ENCODE results near the gene XAGE5.
"Not testable (repeated sequence)": the region's sequence is repeated elsewhere in the genome, so short reads cannot be mapped to it uniquely, and the experiment has no call there.

XAGE5 gene, protein sequence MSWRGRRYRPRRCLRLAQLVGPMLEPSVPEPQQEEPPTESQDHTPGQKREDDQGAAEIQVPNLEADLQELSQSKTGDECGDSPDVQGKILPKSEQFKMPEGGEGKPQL
- 0 reads per million in 3 donors for total RNA-seq

DNA sequence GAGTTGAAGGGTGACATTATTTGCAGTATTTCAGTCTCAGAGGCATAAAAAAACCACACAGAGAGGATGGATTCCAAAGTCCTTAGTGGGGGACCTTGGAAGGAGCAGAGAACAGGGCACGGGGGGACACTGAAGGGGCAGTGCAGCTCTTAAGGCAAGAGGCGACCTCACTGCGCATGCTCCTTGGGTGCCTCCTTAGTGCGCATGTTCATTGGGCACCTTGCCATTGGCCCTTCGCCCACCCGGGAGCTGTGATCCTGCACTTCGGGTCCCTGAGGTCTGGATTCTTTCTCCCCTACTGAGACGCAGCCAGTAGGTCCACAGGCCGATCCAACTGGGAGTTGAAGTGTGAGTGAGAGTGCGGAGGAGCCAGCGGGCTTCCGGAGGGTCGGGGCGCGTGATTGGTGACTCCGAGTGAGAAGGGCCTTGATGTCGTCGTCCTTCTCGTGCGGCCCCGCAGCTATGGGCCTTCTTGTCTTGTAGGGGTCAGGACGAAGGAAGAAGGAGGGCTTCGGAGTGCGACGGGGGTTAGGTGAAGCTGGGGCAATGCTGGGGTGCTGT, at the start of gene XAGE5:
TSS of gene XAGE5 (plus strand) at position 223 of the 561 bp plus-strand sequence. CDS start 1,280 bp downstream, outside the sequence.
- Histone ChIP-seq H3K9me3 (ENCODE audit: control insufficient read depth, low read length) (no peaks in the 10 kb centered on the region), H3K27me3 (replicated peaks; ENCODE audit: control insufficient read depth, insufficient read depth, low read length, poor library complexity, severe bottlenecking) (no peaks in the 10 kb centered on the region), H3K27ac (ENCODE audit: insufficient read depth, low read length, poor library complexity, severe bottlenecking) (no peak within 1 kb of the TSS), H3K4me1 (ENCODE audit: control insufficient read depth, insufficient read depth, low read length, poor library complexity, severe bottlenecking) (no peaks in the 10 kb centered on the region), H3K36me3 (ENCODE audit: control insufficient read depth, insufficient read depth, low read length) (no peaks in the 10 kb centered on the region), H3K4me3 (ENCODE audit: insufficient read depth, low read depth, low read length, poor library complexity, severe bottlenecking) (no peak within 1 kb of the TSS)
- DNase-seq: no peak

DNA sequence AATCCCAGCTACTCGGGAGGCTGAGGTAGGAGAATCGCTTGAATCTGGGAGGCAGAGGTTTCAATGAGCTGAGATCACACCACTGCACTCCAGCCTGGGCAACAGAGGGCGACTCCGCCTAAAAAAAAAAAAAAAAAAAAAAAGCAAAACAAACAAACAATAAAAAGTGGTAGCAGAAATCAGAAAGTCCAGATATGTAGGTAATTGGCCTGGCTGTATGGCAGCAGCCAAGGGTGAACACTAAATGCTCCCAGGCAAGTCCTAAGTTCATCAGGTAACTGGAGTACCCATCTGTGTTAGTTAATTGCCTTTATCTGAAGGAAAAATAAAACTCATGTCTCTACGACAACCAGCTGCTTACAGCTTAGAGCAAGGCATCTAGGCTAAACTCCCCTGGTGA, 45.1 kb upstream of the XAGE5 start:
- H3K4me3 ChIP-seq (ENCODE audit: insufficient read depth, low read depth, low read length, poor library complexity, severe bottlenecking); H3K27ac ChIP-seq (ENCODE audit: insufficient read depth, low read length, poor library complexity, severe bottlenecking); H3K9me3 ChIP-seq (ENCODE audit: control insufficient read depth, low read length); H3K4me1 ChIP-seq (ENCODE audit: control insufficient read depth, insufficient read depth, low read length, poor library complexity, severe bottlenecking); DNase-seq; H3K27me3 ChIP-seq (replicated peaks; ENCODE audit: control insufficient read depth, insufficient read depth, low read length, poor library complexity, severe bottlenecking); H3K36me3 ChIP-seq (ENCODE audit: control insufficient read depth, insufficient read depth, low read length): not testable (repeated sequence)

DNA sequence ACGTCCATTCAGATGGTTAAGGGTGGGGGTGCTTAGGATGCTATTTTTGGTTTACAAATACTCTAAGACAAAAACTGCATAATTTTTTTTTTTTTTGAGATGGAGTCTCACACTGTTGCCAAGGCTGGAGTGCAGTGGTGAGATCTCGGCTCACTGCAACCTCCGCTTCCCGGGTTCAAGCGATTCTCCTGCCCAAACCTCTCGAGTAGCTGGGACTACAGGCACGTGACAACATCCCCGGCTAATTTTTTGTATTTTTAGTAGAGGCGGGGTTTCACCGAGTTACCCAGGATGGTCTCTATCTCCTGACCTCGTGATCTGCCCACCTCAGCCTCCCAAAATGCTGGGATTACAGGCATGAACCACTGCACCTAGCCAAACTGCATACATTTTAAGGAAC, 37.6 kb upstream of the XAGE5 start:
- H3K4me1 ChIP-seq (ENCODE audit: control insufficient read depth, insufficient read depth, low read length, poor library complexity, severe bottlenecking); DNase-seq; H3K4me3 ChIP-seq (ENCODE audit: insufficient read depth, low read depth, low read length, poor library complexity, severe bottlenecking); H3K36me3 ChIP-seq (ENCODE audit: control insufficient read depth, insufficient read depth, low read length); H3K27ac ChIP-seq (ENCODE audit: insufficient read depth, low read length, poor library complexity, severe bottlenecking); H3K9me3 ChIP-seq (ENCODE audit: control insufficient read depth, low read length); H3K27me3 ChIP-seq (replicated peaks; ENCODE audit: control insufficient read depth, insufficient read depth, low read length, poor library complexity, severe bottlenecking): not testable (repeated sequence)

DNA sequence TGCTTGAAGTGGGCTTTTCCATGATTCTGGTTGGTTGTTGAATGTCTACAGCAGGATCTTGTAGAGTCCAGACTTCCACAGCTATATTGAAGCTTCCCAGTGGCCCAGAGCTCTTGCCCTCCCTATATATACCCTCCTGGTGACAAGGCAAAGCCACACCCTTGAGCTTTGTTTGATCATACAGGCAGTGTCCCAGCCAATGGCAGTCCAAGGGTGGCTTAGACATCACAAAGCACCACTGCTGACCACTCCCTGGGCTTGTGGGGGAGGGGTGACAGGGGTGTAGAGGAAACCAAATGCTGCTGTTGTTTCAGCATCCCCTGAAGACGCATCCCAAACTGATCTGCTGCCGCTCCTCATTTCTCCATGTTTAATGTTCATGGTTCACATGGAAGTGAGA, 13.8 kb upstream of the XAGE5 start, which contains the start of gene SPANXN5:
TSS of gene SPANXN5 (minus strand) at position 101 of the 400 bp plus-strand sequence. CDS start at position 22, 79 bp downstream.
- H3K4me1 ChIP-seq (ENCODE audit: control insufficient read depth, insufficient read depth, low read length, poor library complexity, severe bottlenecking): not testable (repeated sequence)

DNA sequence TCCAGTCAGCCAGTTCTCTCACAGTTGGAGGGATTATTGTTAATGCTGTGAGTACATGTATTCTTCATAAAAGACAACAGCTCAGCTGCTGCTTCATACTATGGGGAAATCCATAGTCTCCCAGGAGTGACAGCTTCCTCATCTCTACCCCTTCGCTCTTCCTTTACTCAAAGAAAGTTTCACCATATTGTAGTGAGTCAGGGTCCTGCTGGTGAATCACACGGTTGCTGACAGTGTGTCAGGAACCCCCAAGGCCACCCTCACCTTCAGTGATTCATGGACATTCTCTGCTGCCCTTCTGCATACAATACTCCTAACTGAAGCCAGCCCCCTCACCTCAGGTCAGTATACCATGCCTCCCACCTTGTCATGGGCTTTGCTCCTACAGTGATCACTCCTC, 6.2 kb upstream of the XAGE5 start:
- not testable (repeated sequence) for H3K27me3 ChIP-seq (replicated peaks; ENCODE audit: control insufficient read depth, insufficient read depth, low read length, poor library complexity, severe bottlenecking); H3K27ac ChIP-seq (ENCODE audit: insufficient read depth, low read length, poor library complexity, severe bottlenecking); DNase-seq; H3K4me3 ChIP-seq (ENCODE audit: insufficient read depth, low read depth, low read length, poor library complexity, severe bottlenecking); H3K36me3 ChIP-seq (ENCODE audit: control insufficient read depth, insufficient read depth, low read length); H3K4me1 ChIP-seq (ENCODE audit: control insufficient read depth, insufficient read depth, low read length, poor library complexity, severe bottlenecking); H3K9me3 ChIP-seq (ENCODE audit: control insufficient read depth, low read length)

More for the DNA sequence above, 13.8 kb upstream of the XAGE5 start, which contains the start of gene SPANXN5:
- H3K4me3 ChIP-seq (ENCODE audit: insufficient read depth, low read depth, low read length, poor library complexity, severe bottlenecking); H3K9me3 ChIP-seq (ENCODE audit: control insufficient read depth, low read length); H3K36me3 ChIP-seq (ENCODE audit: control insufficient read depth, insufficient read depth, low read length); H3K27me3 ChIP-seq (replicated peaks; ENCODE audit: control insufficient read depth, insufficient read depth, low read length, poor library complexity, severe bottlenecking); DNase-seq; H3K27ac ChIP-seq (ENCODE audit: insufficient read depth, low read length, poor library complexity, severe bottlenecking): not testable (repeated sequence)

DNA sequence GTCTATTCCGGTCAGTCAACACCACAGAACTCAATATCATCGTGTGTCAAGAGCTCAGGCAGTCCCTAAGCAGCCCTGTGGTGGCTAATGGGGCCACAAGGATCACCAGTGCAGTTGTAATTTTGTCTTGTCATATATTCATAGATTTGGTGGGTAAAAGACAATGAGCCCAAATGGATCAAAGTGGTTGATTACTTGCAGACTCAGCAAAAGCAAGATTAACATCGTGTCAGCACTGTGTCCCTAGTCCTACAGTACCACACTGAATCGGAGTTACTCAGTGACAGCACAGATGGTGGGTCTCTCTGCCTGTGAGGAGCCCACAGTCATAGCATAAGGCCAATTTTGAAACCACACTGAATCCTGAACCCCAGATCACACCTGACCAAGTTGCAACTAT, 8.7 kb downstream of the XAGE5 start:
- DNase-seq: no peak
- Histone ChIP-seq H3K36me3 (ENCODE audit: control insufficient read depth, insufficient read depth, low read length) (no peaks in the 10 kb centered on the region), H3K27ac (ENCODE audit: insufficient read depth, low read length, poor library complexity, severe bottlenecking) (no peak overlapping the region), H3K27me3 (replicated peaks; ENCODE audit: control insufficient read depth, insufficient read depth, low read length, poor library complexity, severe bottlenecking) (no peaks in the 10 kb centered on the region), H3K9me3 (ENCODE audit: control insufficient read depth, low read length) (no peaks in the 10 kb centered on the region), H3K4me3 (ENCODE audit: insufficient read depth, low read depth, low read length, poor library complexity, severe bottlenecking) (no peak overlapping the region), H3K4me1 (ENCODE audit: control insufficient read depth, insufficient read depth, low read length, poor library complexity, severe bottlenecking) (no peaks in the 10 kb centered on the region)

DNA sequence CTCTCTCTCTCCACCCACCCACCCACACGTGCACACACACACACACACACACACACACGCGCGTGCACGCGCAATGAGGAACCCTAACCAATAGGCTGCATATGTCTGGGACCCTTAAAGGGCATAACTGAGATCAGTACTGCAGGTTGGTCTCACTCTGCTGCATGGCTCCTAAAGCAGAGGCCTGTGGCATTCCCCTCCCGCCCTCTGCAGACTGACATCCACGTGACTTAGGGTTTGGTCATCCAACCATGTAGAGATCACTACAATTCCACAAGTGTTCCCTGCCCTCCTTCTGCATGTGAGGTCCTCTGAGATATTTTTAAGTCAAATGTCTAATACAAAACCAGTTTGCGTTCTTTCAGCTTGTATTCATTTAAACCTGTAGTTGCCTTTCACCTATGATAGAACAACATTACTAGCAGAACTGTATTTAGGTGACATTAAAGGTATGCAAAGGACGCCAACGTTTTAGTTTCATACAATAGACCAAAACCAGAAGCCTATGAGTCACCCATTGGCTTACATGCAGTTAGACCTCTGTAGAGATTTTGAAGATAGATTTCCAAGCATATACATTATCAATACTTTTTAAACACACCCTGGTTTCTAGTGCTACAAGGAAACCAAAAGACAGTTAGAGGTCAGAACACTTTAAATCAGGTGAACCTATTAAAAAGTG, 10.1 kb downstream of the XAGE5 start:
- H3K36me3 ChIP-seq (ENCODE audit: control insufficient read depth, insufficient read depth, low read length): no peaks in the 10 kb centered on the region
- DNase-seq: no peak
- H3K27ac ChIP-seq (ENCODE audit: insufficient read depth, low read length, poor library complexity, severe bottlenecking): no peak overlapping the region
- no peaks in the 10 kb centered on the region for H3K4me1 ChIP-seq (ENCODE audit: control insufficient read depth, insufficient read depth, low read length, poor library complexity, severe bottlenecking)
- H3K4me3 ChIP-seq (ENCODE audit: insufficient read depth, low read depth, low read length, poor library complexity, severe bottlenecking): no peak overlapping the region
- H3K27me3 ChIP-seq (replicated peaks; ENCODE audit: control insufficient read depth, insufficient read depth, low read length, poor library complexity, severe bottlenecking): no peaks in the 10 kb centered on the region
- no peaks in the 10 kb centered on the region for H3K9me3 ChIP-seq (ENCODE audit: control insufficient read depth, low read length)

DNA sequence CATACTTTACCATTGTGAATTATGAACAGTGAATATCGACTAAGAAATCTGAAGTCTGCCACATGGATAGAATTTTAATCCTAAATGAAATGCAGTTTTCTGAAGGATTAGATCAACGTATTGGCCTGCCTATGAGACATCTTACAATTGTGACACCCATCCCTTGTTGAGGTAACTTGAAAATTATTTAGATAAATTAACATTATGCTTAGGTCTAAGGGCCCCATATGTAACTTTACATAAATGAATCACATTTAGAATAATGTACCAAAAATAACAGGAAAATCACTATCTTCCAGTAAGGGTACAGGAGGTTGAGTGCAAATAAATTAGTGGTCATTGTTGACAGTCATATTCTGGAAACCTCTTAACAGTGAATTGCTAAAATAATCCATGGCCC, 13.5 kb downstream of the XAGE5 start:
- H3K4me1 ChIP-seq (ENCODE audit: control insufficient read depth, insufficient read depth, low read length, poor library complexity, severe bottlenecking): no peaks in the 10 kb centered on the region
- H3K27ac ChIP-seq (ENCODE audit: insufficient read depth, low read length, poor library complexity, severe bottlenecking): no peak overlapping the region
- H3K36me3 ChIP-seq (ENCODE audit: control insufficient read depth, insufficient read depth, low read length): no peaks in the 10 kb centered on the region
- H3K9me3 ChIP-seq (ENCODE audit: control insufficient read depth, low read length): no peaks in the 10 kb centered on the region
- no peak for DNase-seq
- no peaks in the 10 kb centered on the region for H3K27me3 ChIP-seq (replicated peaks; ENCODE audit: control insufficient read depth, insufficient read depth, low read length, poor library complexity, severe bottlenecking)
- H3K4me3 ChIP-seq (ENCODE audit: insufficient read depth, low read depth, low read length, poor library complexity, severe bottlenecking): no peak overlapping the region

DNA sequence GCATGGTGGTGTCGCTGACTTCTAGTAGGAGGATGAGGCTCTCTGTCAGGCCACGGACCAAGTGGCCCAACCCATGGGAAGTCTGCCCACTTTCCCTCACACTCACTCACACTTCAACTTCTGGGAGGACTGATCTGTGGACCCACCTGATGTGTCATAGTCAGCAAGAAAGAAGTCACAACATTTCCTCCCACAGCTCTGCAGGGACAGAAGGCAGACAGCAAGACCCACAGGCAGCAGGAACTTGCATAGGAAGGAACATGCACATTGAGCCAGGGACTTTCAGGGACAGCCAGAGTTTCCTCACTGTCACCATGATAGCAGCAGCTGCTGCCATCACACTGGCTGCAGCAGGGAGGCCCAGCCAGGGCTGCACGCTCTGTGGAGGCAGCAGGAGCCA, 19.5 kb downstream of the XAGE5 start:
- no peaks in the 10 kb centered on the region for H3K9me3 ChIP-seq (ENCODE audit: control insufficient read depth, low read length)
- no peaks in the 10 kb centered on the region for H3K4me1 ChIP-seq (ENCODE audit: control insufficient read depth, insufficient read depth, low read length, poor library complexity, severe bottlenecking)
- DNase-seq: no peak
- no peak overlapping the region for H3K4me3 ChIP-seq (ENCODE audit: insufficient read depth, low read depth, low read length, poor library complexity, severe bottlenecking)
- no peak overlapping the region for H3K27ac ChIP-seq (ENCODE audit: insufficient read depth, low read length, poor library complexity, severe bottlenecking)
- no peaks in the 10 kb centered on the region for H3K27me3 ChIP-seq (replicated peaks; ENCODE audit: control insufficient read depth, insufficient read depth, low read length, poor library complexity, severe bottlenecking)
- no peaks in the 10 kb centered on the region for H3K36me3 ChIP-seq (ENCODE audit: control insufficient read depth, insufficient read depth, low read length)

DNA sequence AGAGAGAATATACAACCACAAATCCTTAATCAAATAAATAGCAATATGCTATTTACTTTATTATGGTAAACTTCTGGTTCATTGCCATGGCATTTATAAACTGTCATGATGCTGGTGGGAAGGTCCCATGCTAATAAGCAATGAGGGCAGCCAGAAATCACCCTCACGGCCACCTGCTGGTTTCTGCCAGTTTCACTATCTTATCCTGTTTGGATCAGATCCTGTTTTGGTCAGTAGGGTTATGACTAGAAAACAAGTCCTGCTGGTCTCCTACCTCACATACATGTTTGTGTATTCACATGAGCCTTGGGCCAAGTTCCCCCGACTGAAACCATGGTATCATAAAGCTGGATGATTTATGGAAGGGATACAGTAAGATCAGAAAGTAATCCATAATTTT, 28.1 kb downstream of the XAGE5 start:
- Histone ChIP-seq H3K27me3 (replicated peaks; ENCODE audit: control insufficient read depth, insufficient read depth, low read length, poor library complexity, severe bottlenecking) (no peaks in the 10 kb centered on the region), H3K36me3 (ENCODE audit: control insufficient read depth, insufficient read depth, low read length) (no peaks in the 10 kb centered on the region), H3K4me1 (ENCODE audit: control insufficient read depth, insufficient read depth, low read length, poor library complexity, severe bottlenecking) (no peaks in the 10 kb centered on the region), H3K4me3 (ENCODE audit: insufficient read depth, low read depth, low read length, poor library complexity, severe bottlenecking) (no peak overlapping the region), H3K27ac (ENCODE audit: insufficient read depth, low read length, poor library complexity, severe bottlenecking) (no peak overlapping the region), H3K9me3 (ENCODE audit: control insufficient read depth, low read length) (no peaks in the 10 kb centered on the region)
- DNase-seq: no peak
